Measurements from ENCODE around the gene FAM163B. TPM values are rescaled to one million over a fixed set of nuclear protein-coding genes. Genes with fewer than 3 reads are reported as not detected.
A peak's percentile ranks its signal among the peaks of the same experiment; 100 is the strongest.

Gene FAM163B
- total RNA-seq, 1 experiment from 2014 or later: 2.0 TPM

DNA sequence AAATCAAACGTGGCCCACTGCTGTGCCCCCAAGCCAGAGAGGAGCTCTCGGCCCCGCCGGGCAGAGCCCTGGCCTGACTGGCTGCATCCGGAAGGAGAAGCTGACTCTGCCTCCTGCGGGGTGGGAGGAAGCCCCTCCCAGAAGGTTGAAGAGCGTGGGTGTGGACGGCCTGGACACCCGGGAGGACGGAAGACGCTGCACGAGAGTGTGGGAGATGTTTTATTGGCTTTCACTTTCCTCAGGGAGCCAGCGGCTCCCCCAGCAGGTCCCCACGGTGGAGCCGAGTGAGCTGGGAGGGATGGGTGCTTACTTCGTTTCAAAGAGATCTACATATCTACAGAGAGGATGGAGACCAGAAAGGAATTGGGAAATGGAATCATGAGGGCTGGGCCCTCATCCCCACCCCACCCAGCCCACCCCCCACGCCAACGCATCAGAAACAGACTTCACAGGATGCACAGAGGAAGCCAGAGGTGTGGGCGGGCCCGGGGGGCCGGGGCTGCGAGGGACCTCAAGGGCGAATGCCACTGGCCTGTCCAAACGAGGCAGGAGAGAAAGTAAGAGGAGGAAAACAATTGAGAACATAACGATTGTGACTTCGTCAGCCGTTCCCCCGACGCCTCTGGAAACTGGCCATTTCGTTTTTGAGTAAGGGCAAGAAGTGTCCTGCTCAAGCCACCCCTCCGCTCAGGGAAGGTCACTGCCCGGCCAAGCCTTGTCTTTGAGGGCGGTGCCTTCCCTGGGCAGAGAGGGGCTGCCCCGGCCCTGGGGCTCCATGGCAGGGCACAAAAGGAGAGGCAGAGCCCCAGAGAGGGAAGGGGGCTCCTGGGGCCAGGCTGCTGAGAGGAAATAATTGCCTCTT, 32.1 kb downstream of the FAM163B start:
- CTCF ChIA-PET: interaction anchor here (0.6 to 0.9 kb wide), 2 partner anchors 60 to 150 kb away, joined by 4 to 5 read pairs; no protein-coding TSS in a partner anchor
- no peak for DNase-seq (ENCODE audit: low spot score)

GRCh38 chr9:133576031-133576874, 32.9 kb downstream of the FAM163B start:
- peaks cover 12% of the 10 kb centered on the region for H3K4me1 Mint-ChIP-seq
- CTCF ChIA-PET: interaction anchor here (0.6 to 1.2 kb wide), 4 partner anchors 59 to 167 kb away, joined by 3 to 5 read pairs (median 4); no protein-coding TSS in a partner anchor

More for the DNA sequence above, 32.1 kb downstream of the FAM163B start:
- Mint-ChIP-seq H3K4me1 (peaks cover 20% of the 10 kb centered on the region), H3K36me3 (no peaks in the 10 kb centered on the region), H3K4me3 (no peak overlapping the region), H3K27ac (no peak overlapping the region; the same call in 1 of the 2 replicates), H3K27me3 (ENCODE audit: low read depth) (no peaks in the 10 kb centered on the region), H3K9me3 (no peaks in the 10 kb centered on the region)
- POLR2A ChIA-PET: no interaction called here
- no peak for ATAC-seq
- TF ChIP-seq ZNF425 (CRISPR knock-in tag; conservative IDR thresholded peaks at IDR 0.05) (no peak), CBFB (CRISPR knock-in tag; IDR thresholded peaks at IDR 0.05; ENCODE audit: low read depth) (no peak), ZNF317 (CRISPR knock-in tag; IDR thresholded peaks at IDR 0.05; ENCODE audit: borderline replicate concordance, low read depth) (no peak), NR2C2 (CRISPR knock-in tag; IDR thresholded peaks at IDR 0.05) (no peak), FOXJ3 (CRISPR knock-in tag; IDR thresholded peaks at IDR 0.05; ENCODE audit: borderline replicate concordance) (no peak), ESRRA (CRISPR knock-in tag; IDR thresholded peaks at IDR 0.05; ENCODE audit: borderline replicate concordance) (no peak), ZNF532 (CRISPR knock-in tag; IDR thresholded peaks at IDR 0.05; ENCODE audit: borderline replicate concordance) (no peak), ELF4 (CRISPR knock-in tag; IDR thresholded peaks at IDR 0.05; ENCODE audit: low read depth) (no peak)

More at GRCh38 chr9:133576031-133576874, 32.9 kb downstream of the FAM163B start:
- H3K9me3 Mint-ChIP-seq: no peaks in the 10 kb centered on the region
- no peaks in the 10 kb centered on the region for H3K27me3 Mint-ChIP-seq (ENCODE audit: low read depth)
- H3K4me3 Mint-ChIP-seq: no peak overlapping the region
- no peak for ATAC-seq
- H3K27ac Mint-ChIP-seq: no peak overlapping the region; the same call in 1 of the 2 replicates
- no peak for DNase-seq (ENCODE audit: low spot score)
- H3K36me3 Mint-ChIP-seq: no peaks in the 10 kb centered on the region
- TF ChIP-seq ZNF423 (CRISPR knock-in tag; IDR thresholded peaks at IDR 0.05): 0 out of 2 replicates have a peak, but pooled peaks have one; percentile 13
- TF ChIP-seq, protein P1, sequence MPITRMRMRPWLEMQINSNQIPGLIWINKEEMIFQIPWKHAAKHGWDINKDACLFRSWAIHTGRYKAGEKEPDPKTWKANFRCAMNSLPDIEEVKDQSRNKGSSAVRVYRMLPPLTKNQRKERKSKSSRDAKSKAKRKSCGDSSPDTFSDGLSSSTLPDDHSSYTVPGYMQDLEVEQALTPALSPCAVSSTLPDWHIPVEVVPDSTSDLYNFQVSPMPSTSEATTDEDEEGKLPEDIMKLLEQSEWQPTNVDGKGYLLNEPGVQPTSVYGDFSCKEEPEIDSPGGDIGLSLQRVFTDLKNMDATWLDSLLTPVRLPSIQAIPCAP (CRISPR knock-in tag; IDR thresholded peaks at IDR 0.05): no peak
- POLR2A ChIA-PET: no interaction called here

Data from WTC11 (cell line).